ENCODE measurements around the gene SDK2.

GRCh38 chr17:73491648-73492047, 152.6 kb downstream of the SDK2 start:
- TF ChIP-seq EZH2 (IDR thresholded peaks at IDR 0.05; ENCODE audit: borderline replicate concordance, low read depth, low read length, poor library complexity, severe bottlenecking) (no peak), CTCF (conservative IDR thresholded peaks at IDR 0.05; ENCODE audit: low read depth, low read length) (no peak)
